Effector memory CD4-positive, alpha-beta T cell (primary cell): ENCODE measurements around the gene CIBAR2.

Source experiments
- DNase-seq, 3 donors: peaks; one replicate each; pipeline ENCODE4 v3.0.0-alpha.2; 2020
- H3K27ac ChIP-seq: 2 replicates; pipeline ENCODE4 v1.7.0; 2013; ENCODE audit warnings: mild to moderate bottlenecking, low read length, moderate library complexity; ENCODE audit not compliant: insufficient read depth, poor library complexity, severe bottlenecking
- H3K27me3 ChIP-seq: replicated peaks from 2 replicates; pipeline ENCODE4 v1.7.0; 2013; ENCODE audit warnings: mild to moderate bottlenecking, low read length; ENCODE audit not compliant: insufficient read depth, control insufficient read depth, poor library complexity, severe bottlenecking
- H3K36me3 ChIP-seq: 2 replicates; pipeline ENCODE4 v1.7.0; 2013; ENCODE audit warnings: mild to moderate bottlenecking, low read length, moderate library complexity; ENCODE audit not compliant: control insufficient read depth, insufficient read depth
- H3K4me1 ChIP-seq: 2 replicates; pipeline ENCODE4 v1.7.0; 2013; ENCODE audit warnings: low read length, mild to moderate bottlenecking; ENCODE audit not compliant: control insufficient read depth, insufficient read depth, poor library complexity, severe bottlenecking
- H3K4me3 ChIP-seq: 2 replicates; pipeline ENCODE4 v1.7.0; 2013; ENCODE audit warnings: low read length, low read depth, mild to moderate bottlenecking; ENCODE audit not compliant: insufficient read depth, poor library complexity, severe bottlenecking
- H3K9me3 ChIP-seq: 2 replicates; pipeline ENCODE4 v1.7.0; 2013; ENCODE audit warnings: mild to moderate bottlenecking, low read length, moderate library complexity; ENCODE audit not compliant: control insufficient read depth

CIBAR2 gene

GRCh38 chr16:85152414-85153030 lies 40.2 kb upstream of the CIBAR2 start:
- DNase-seq, result no peak
- no peak overlapping the region for H3K4me3 ChIP-seq
- no peaks in the 10 kb centered on the region for H3K4me1 ChIP-seq
- H3K27ac ChIP-seq, result no peak overlapping the region
- no peaks in the 10 kb centered on the region for H3K9me3 ChIP-seq
- H3K36me3 ChIP-seq, result no peaks in the 10 kb centered on the region
- H3K27me3 ChIP-seq, result no peaks in the 10 kb centered on the region

DNA sequence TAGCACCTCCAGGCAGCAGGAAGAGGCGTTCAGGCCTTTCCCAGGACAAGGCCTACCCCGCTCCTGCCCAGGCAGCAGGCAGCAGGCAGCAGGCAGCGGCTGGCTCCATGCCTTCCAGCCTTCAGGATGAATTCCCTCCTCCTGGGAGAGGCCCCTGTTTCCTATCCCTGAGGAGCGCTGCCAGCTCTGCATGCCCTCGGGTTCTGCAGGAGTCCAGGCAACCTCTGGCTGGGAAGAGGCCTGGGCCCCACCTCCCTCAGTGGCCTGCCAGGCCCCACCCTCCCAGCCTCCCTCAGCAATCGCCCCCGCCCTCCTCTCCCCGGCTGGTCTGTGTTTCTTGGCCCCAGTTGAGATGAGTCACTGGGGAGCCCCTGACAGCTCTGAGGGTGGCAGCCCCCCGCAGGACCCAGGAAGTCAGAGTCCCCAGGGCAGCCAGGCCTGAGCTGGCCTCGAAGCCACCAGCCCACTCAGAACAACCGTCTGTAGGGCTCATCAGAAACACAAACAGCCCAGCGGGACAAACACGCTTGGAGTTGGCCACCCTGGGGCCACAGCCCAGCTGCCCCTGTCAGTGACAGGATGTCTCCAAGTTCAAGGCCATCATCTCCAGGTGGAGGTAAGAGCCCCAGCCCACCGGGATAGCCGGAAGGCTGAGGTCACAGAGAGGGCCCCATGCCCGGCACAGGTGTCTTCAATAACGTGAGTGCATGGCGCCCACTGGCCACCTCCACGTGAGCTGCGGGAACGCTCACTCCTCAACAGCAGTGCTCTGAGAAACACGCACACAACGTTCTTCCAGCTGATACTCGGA lies 39.5 kb upstream of the CIBAR2 start:
- Histone ChIP-seq H3K4me1 (no peaks in the 10 kb centered on the region), H3K27me3 (no peaks in the 10 kb centered on the region), H3K36me3 (no peaks in the 10 kb centered on the region), H3K4me3 (no peak overlapping the region), H3K9me3 (no peaks in the 10 kb centered on the region), H3K27ac (no peak overlapping the region)
- no peak for DNase-seq

GRCh38 chr16:85151079-85151602 lies 38.9 kb upstream of the CIBAR2 start:
- H3K36me3 ChIP-seq, result no peaks in the 10 kb centered on the region
- no peaks in the 10 kb centered on the region for H3K27me3 ChIP-seq
- DNase-seq, result no peak
- no peak overlapping the region for H3K4me3 ChIP-seq
- H3K4me1 ChIP-seq, result no peaks in the 10 kb centered on the region
- no peak overlapping the region for H3K27ac ChIP-seq
- no peaks in the 10 kb centered on the region for H3K9me3 ChIP-seq

GRCh38 chr16:85150331-85150940 lies 38.2 kb upstream of the CIBAR2 start:
- Histone ChIP-seq H3K27ac (no peak overlapping the region), H3K27me3 (no peaks in the 10 kb centered on the region), H3K4me1 (no peaks in the 10 kb centered on the region), H3K36me3 (no peaks in the 10 kb centered on the region), H3K4me3 (no peak overlapping the region), H3K9me3 (no peaks in the 10 kb centered on the region)
- no peak for DNase-seq

- DNase-seq, result no peak
- Histone ChIP-seq H3K4me1 (no peaks in the 10 kb centered on the region), H3K9me3 (no peaks in the 10 kb centered on the region), H3K36me3 (no peaks in the 10 kb centered on the region), H3K27ac (no peak overlapping the region), H3K4me3 (no peak overlapping the region), H3K27me3 (no peaks in the 10 kb centered on the region)
These were observed 37.5 kb upstream of the CIBAR2 start for GRCh38 chr16:85149776-85150175.

- DNase-seq, result no peak
- no peak overlapping the region for H3K27ac ChIP-seq
- no peaks in the 10 kb centered on the region for H3K4me1 ChIP-seq
- H3K27me3 ChIP-seq, result no peaks in the 10 kb centered on the region
- H3K36me3 ChIP-seq, result no peaks in the 10 kb centered on the region
- H3K9me3 ChIP-seq, result no peaks in the 10 kb centered on the region
- H3K4me3 ChIP-seq, result no peak overlapping the region
These were observed 36.7 kb upstream of the CIBAR2 start for GRCh38 chr16:85148931-85149330.

DNA sequence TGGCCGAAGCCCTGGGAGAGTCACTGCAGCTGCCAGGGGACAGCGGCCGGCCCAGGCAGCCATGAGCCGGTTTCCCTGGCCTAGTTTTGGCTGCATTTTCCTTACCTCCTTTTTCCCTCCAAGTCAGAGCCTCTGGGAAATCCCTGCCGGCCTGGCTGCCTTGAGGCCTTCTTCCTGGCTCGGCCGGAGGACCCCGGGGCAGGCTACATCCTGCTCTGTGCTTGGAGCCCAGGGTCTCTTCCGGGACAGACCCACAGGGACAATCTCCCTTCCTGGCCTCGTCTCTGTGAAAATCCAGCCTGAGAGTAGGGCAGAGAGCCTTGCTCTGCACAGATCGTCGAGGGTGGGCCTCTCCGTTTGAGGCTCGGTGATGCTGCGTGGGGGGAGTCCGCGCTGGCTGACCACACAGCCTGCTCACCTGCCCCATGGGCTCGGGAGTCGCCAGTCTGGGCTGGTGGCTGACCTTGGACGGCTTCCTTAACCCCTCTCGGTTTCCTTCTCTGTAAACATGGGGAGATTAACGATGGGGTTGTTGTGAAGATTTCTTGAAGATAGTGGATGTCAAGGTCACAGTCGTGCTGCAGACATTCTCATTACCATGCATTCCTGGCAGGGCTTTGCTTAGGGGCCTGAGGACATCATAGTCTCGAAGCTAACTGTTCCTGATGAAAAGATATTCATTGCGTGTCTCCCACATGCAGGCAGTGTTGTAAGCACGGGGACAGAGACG lies 34.8 kb upstream of the CIBAR2 start:
- Histone ChIP-seq H3K9me3 (no peaks in the 10 kb centered on the region), H3K4me1 (no peaks in the 10 kb centered on the region), H3K27me3 (no peaks in the 10 kb centered on the region), H3K36me3 (no peaks in the 10 kb centered on the region), H3K4me3 (no peak overlapping the region), H3K27ac (no peak overlapping the region)
- no peak for DNase-seq

DNA sequence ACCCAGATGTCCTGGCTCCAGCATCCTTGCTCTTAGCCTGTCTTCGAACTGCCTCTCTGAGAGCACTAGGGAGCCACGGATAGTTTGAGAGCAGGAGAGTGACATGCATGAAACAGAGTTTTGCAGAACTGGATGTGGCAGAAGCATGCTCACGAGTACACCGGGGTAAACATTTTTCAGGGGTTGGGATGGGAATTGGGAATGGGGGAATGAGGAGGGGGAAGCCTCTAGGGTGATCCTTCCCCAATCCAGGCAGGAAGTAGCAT lies 34.2 kb upstream of the CIBAR2 start:
- H3K4me1 ChIP-seq, result no peaks in the 10 kb centered on the region
- H3K27me3 ChIP-seq, result no peaks in the 10 kb centered on the region
- H3K36me3 ChIP-seq, result no peaks in the 10 kb centered on the region
- DNase-seq, result no peak
- no peaks in the 10 kb centered on the region for H3K9me3 ChIP-seq
- no peak overlapping the region for H3K4me3 ChIP-seq
- H3K27ac ChIP-seq, result no peak overlapping the region

DNA sequence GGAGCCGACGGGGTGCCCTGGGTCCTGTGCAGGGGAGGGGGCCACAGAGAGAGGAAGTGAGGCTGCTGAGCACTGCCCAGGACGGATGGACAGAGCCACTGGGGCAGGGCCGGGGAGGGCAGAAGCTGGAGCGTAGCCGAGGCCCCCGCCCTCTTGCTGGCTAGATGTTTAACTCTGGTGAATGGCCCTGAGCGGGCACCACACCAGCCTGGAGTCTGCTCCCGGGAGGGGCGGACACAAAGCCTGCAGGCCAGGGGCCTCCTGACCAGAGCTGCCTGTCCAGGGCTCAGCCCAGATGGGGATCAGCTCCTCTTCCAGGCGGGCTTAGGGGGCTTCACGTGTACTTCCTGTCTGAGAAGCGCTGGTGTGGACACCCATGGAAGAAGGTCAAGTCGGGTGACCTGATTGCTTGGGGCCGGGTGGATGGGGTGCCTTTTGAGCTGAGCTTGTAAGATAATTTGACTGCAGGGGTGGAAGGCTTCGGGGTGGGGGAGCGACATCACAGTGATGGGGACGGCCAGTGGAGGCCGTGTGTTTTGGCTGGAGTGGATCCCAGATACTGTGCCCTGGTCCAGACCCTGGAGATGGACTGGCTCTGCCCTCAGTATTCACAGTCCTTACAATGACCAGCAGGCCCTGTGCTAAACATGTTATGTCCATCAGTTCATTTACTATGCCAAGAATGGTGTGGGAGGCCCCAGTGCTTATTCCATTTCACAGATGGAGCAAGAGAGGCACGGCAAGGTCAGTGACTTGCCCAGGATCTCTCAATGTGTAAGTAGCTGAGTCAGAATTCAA lies 33.7 kb upstream of the CIBAR2 start:
- Histone ChIP-seq H3K36me3 (no peaks in the 10 kb centered on the region), H3K4me1 (no peaks in the 10 kb centered on the region), H3K27me3 (no peaks in the 10 kb centered on the region), H3K9me3 (no peaks in the 10 kb centered on the region), H3K27ac (no peak overlapping the region), H3K4me3 (no peak overlapping the region)
- DNase-seq, result no peak
